ENCODE data around the gene PDE6G.

GRCh38 chr17:81693509-81694210 lies 37.3 kb upstream of the PDE6G start:
- no peak for TF ChIP-seq POLR2A (IDR thresholded peaks at IDR 0.05)
- TF ChIP-seq CTCF (IDR thresholded peaks at IDR 0.05): no peak

Data from thyroid gland (tissue), 4 donors.